Vagina (tissue), 2 donors: ENCODE measurements around the gene MEF2D.

ENCODE experiments used
- CTCF ChIP-seq, 3 experiments: fragments of 450-650 bp in 2 of 3; fragments of 200-600 bp in 1 of 3; sonication (generic) in 1 of 3; IDR thresholded peaks; one replicate each; pipeline ENCODE4 v1.5.1; 2017 to 2019; ENCODE audit warnings: antibody characterized with exemption in 3 of 3, mild to moderate bottlenecking in 2 of 3, moderate library complexity in 2 of 3
- POLR2AphosphoS5 ChIP-seq, 2 donors: sonication (generic); formaldehyde crosslinking; IDR thresholded peaks; one replicate each; pipeline ENCODE4 v1.9.0; 2017; ENCODE audit warnings: antibody characterized with exemption in 2 of 2, mild to moderate bottlenecking in 2 of 2, low read depth in 1 of 2; ENCODE audit not compliant: insufficient read depth in 1 of 2

- TF ChIP-seq CTCF (IDR thresholded peaks at IDR 0.05): no peak
- TF ChIP-seq POLR2AphosphoS5 (IDR thresholded peaks at IDR 0.05; ENCODE audit: insufficient read depth in 1 of 2, low read depth in 1 of 2): peak; percentile 99
Observed at GRCh38 chr1:156456625-156457465, 43.7 kb downstream of the MEF2D start.
